ENCODE measurements around the gene DKK2. TPM values are rescaled to one million over a fixed set of nuclear protein-coding genes. Genes with fewer than 3 reads are reported as not detected.

Gene DKK2
- polyA plus RNA-seq, 2 of the 4 experiments (the other 2 are of a cell fraction): not detected

- CTCF ChIA-PET: no interaction called here
Measured at GRCh38 chr4:106967892-106968291, 68.2 kb downstream of the DKK2 start.

DNA sequence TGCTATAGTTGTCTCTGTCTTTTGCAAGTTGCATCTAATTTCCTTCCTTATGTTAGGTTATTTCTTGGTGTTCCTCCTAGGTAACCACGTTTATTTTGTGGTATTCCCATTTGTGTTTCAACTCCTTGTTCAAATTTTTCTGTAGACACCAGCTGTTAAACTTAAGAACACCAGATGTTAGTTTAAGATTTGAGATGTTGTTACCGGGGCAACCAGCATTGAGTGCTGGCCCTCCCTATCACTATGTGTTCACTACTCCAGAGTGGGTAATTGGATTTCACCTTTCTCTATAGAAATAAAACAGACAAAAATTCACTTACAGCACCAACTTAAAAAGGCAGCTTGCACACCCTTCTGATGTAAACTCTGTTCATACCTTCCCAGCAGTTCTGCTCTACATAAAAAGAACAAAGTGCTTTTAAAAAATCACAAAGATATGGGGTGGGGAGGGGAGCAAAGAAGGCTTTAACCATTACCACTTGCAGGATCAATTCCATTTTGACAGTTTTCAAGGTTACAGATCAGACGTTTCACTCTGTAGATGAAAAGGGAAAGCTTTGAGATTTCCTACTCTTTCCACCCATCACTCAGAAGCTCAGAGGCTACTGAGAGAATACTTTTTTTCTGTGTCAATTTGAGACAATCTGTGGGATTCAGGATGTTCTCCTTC lies 82.9 kb downstream of the DKK2 start:
- no peak overlapping the region for H3K27ac ChIP-seq
- TF ChIP-seq PHF8 (IDR thresholded peaks at IDR 0.05; ENCODE audit: borderline replicate concordance, low read depth) (no peak), CHD4 (IDR thresholded peaks at IDR 0.05; ENCODE audit: borderline replicate concordance) (no peak), BHLHE40 (IDR thresholded peaks at IDR 0.05; ENCODE audit: low read depth, low read length) (no peak), ZSCAN20 (CRISPR knock-in tag; IDR thresholded peaks at IDR 0.05) (no peak), RFX5 (IDR thresholded peaks at IDR 0.05) (no peak), CBX8 (IDR thresholded peaks at IDR 0.05) (no peak), HDAC2 (IDR thresholded peaks at IDR 0.05) (no peak), JUNB (IDR thresholded peaks at IDR 0.05) (no peak), EP300 (IDR thresholded peaks at IDR 0.05) (no peak), EHF (CRISPR knock-in tag; IDR thresholded peaks at IDR 0.05) (no peak), CBX2 (IDR thresholded peaks at IDR 0.05; ENCODE audit: borderline replicate concordance, low read depth) (no peak), EHMT2 (IDR thresholded peaks at IDR 0.05; ENCODE audit: low read depth) (no peak)
- TF ChIP-seq, protein P1, sequence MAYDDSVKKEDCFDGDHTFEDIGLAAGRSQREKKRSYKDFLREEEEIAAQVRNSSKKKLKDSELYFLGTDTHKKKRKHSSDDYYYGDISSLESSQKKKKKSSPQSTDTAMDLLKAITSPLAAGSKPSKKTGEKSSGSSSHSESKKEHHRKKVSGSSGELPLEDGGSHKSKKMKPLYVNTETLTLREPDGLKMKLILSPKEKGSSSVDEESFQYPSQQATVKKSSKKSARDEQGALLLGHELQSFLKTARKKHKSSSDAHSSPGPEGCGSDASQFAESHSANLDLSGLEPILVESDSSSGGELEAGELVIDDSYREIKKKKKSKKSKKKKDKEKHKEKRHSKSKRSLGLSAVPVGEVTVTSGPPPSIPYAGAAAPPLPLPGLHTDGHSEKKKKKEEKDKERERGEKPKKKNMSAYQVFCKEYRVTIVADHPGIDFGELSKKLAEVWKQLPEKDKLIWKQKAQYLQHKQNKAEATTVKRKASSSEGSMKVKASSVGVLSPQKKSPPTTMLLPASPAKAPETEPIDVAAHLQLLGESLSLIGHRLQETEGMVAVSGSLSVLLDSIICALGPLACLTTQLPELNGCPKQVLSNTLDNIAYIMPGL (CRISPR knock-in tag; IDR thresholded peaks at IDR 0.05; ENCODE audit: borderline replicate concordance): no peak
- H3K4me1 ChIP-seq: no peaks in the 10 kb centered on the region
- ATAC-seq (no peak), DNase-seq (ENCODE audit: low read depth in 1 of 2, low spot score in 1 of 2) (no peak), FAIRE-seq (no peak)
- H3K9me3 ChIP-seq: no peaks in the 10 kb centered on the region
- CTCF ChIA-PET: no interaction called here
- H3K4me3 ChIP-seq: no peak overlapping the region
- 20% methylated on average over 3 of the region's 3 CpGs for WGBS (ENCODE audit: missing lambda C conversion rate)
- no peak overlapping the region for H3K4me2 ChIP-seq
- POLR2A ChIA-PET: no interaction called here

More at GRCh38 chr4:106967892-106968291, 68.2 kb downstream of the DKK2 start:
- DNase-seq (ENCODE audit: low read depth in 1 of 2, low spot score in 1 of 2): no peak
- FAIRE-seq: no peak
- Histone ChIP-seq H3K4me2 (no peak overlapping the region), H3K4me1 (no peaks in the 10 kb centered on the region), H3K27ac (no peak overlapping the region), H3K4me3 (no peak overlapping the region), H3K9me3 (no peaks in the 10 kb centered on the region)
- 0% methylated on average over 2 of the region's 2 CpGs for WGBS (ENCODE audit: missing lambda C conversion rate)
- POLR2A ChIA-PET: no interaction called here
- no peak for ATAC-seq
- TF ChIP-seq MAFK (IDR thresholded peaks at IDR 0.05; ENCODE audit: partially characterized antibody): no peak
- no peak for TF ChIP-seq FOXS1 (CRISPR knock-in tag; IDR thresholded peaks at IDR 0.05)
- TF ChIP-seq, protein P2, sequence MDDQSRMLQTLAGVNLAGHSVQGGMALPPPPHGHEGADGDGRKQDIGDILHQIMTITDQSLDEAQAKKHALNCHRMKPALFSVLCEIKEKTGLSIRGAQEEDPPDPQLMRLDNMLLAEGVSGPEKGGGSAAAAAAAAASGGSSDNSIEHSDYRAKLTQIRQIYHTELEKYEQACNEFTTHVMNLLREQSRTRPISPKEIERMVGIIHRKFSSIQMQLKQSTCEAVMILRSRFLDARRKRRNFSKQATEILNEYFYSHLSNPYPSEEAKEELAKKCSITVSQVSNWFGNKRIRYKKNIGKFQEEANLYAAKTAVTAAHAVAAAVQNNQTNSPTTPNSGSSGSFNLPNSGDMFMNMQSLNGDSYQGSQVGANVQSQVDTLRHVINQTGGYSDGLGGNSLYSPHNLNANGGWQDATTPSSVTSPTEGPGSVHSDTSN (IDR thresholded peaks at IDR 0.05): no peak
- no peak for TF ChIP-seq CHD4 (IDR thresholded peaks at IDR 0.05; ENCODE audit: borderline replicate concordance)
- no peak for TF ChIP-seq MAZ (IDR thresholded peaks at IDR 0.05; ENCODE audit: borderline replicate concordance, low read depth, low read length)
- no peak for TF ChIP-seq HEYL (CRISPR knock-in tag; IDR thresholded peaks at IDR 0.05)
- TF ChIP-seq RAD21 (conservative IDR thresholded peaks at IDR 0.05 in 1 of 2, IDR thresholded peaks at IDR 0.05 in 1 of 2): no peak
- TF ChIP-seq NR3C1 (IDR thresholded peaks at IDR 0.05): no peak
- TF ChIP-seq, protein P3, sequence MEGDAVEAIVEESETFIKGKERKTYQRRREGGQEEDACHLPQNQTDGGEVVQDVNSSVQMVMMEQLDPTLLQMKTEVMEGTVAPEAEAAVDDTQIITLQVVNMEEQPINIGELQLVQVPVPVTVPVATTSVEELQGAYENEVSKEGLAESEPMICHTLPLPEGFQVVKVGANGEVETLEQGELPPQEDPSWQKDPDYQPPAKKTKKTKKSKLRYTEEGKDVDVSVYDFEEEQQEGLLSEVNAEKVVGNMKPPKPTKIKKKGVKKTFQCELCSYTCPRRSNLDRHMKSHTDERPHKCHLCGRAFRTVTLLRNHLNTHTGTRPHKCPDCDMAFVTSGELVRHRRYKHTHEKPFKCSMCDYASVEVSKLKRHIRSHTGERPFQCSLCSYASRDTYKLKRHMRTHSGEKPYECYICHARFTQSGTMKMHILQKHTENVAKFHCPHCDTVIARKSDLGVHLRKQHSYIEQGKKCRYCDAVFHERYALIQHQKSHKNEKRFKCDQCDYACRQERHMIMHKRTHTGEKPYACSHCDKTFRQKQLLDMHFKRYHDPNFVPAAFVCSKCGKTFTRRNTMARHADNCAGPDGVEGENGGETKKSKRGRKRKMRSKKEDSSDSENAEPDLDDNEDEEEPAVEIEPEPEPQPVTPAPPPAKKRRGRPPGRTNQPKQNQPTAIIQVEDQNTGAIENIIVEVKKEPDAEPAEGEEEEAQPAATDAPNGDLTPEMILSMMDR (IDR thresholded peaks at IDR 0.05): no peak
- no peak for TF ChIP-seq RCOR1 (IDR thresholded peaks at IDR 0.05; ENCODE audit: low read depth, low read length)
- TF ChIP-seq EHF (CRISPR knock-in tag; IDR thresholded peaks at IDR 0.05): no peak
- TF ChIP-seq FOSL2 (IDR thresholded peaks at IDR 0.05): no peak
- TF ChIP-seq FOSL2 (CRISPR knock-in tag; IDR thresholded peaks at IDR 0.05): no peak
- TF ChIP-seq ZC3H11A (IDR thresholded peaks at IDR 0.05): no peak
- TF ChIP-seq ZNF302 (CRISPR knock-in tag; IDR thresholded peaks at IDR 0.05): no peak
- TF ChIP-seq JUNB (IDR thresholded peaks at IDR 0.05): no peak
- TF ChIP-seq NPAS2 (CRISPR knock-in tag; IDR thresholded peaks at IDR 0.05; ENCODE audit: borderline replicate concordance): no peak
- TF ChIP-seq HOXA7 (CRISPR knock-in tag; IDR thresholded peaks at IDR 0.05): no peak
- TF ChIP-seq TFCP2L1 (CRISPR knock-in tag; IDR thresholded peaks at IDR 0.05): no peak
- TF ChIP-seq, protein P4, sequence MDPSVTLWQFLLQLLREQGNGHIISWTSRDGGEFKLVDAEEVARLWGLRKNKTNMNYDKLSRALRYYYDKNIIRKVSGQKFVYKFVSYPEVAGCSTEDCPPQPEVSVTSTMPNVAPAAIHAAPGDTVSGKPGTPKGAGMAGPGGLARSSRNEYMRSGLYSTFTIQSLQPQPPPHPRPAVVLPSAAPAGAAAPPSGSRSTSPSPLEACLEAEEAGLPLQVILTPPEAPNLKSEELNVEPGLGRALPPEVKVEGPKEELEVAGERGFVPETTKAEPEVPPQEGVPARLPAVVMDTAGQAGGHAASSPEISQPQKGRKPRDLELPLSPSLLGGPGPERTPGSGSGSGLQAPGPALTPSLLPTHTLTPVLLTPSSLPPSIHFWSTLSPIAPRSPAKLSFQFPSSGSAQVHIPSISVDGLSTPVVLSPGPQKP (IDR thresholded peaks at IDR 0.05; ENCODE audit: low read depth, low read length): no peak

All from A549 (cell line).